C4-2B (cell line): ENCODE measurements around the gene ZNF318.
"Not testable (repeated sequence)": the region's sequence is repeated elsewhere in the genome, so short reads cannot be mapped to it uniquely, and the experiment has no call there.

Experiments
- H3K27ac ChIP-seq: fragments of 450-650 bp; 2 replicates; pipeline ENCODE4 v1.5.1; 2017
- CTCF ChIP-seq: fragments of 450-650 bp; conservative IDR thresholded peaks from 2 replicates; pipeline ENCODE4 v1.5.1; 2017; ENCODE audit warnings: mild to moderate bottlenecking
- ZFX ChIP-seq: fragments of 450-650 bp; IDR thresholded peaks from 2 replicates; pipeline ENCODE4 v1.6.1; 2017

Gene ZNF318

GRCh38 chr6:43308990-43309477, 60.4 kb downstream of the ZNF318 start:
- no peak overlapping the region for H3K27ac ChIP-seq
- TF ChIP-seq ZFX (no peak), CTCF (no peak)

- H3K27ac ChIP-seq: no peak within 1 kb of the TSS
- no peak for TF ChIP-seq ZFX
- TF ChIP-seq CTCF: no peak
These were observed 61.1 kb downstream of the ZNF318 start, which contains the start of gene CRIP3 for GRCh38 chr6:43308101-43308989. Gene CRIP3 (minus strand): TSS chr6:43308826. CDS start chr6:43308792, 34 bp downstream.

DNA sequence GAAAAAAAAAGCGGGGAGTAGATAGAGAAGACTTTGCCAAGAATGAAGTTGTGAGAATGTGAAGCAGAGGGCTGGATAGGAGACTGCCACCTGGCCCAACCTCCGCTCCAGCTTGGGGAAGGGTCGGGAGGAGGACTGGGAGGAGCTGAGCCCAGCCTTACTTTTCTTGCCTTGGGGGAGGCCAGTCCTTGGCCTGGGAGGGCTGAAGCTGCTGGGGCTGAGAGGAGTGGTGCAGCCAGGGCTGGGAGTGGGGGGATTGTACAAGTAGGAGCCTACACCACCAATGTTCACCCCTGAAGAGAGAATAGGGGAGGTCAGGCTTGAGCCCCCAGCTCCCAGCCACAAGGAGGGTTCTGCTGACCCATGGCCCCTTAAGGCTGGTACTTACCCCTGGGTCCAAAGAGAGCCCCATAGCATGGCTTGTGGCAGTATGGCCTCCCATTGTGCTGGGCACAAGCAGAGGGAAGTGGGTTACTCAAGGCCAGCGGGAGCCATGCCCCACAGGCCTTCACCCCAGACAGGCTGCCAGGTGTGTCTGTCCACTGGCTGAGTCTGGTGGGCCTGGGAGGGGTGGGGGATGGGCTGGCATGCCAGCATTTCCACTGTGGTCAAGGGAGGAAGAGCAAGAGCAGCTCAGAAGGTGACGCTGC, 61.9 kb downstream of the ZNF318 start:
- no peak for TF ChIP-seq ZFX
- no peak for TF ChIP-seq CTCF
- no peak overlapping the region for H3K27ac ChIP-seq

DNA sequence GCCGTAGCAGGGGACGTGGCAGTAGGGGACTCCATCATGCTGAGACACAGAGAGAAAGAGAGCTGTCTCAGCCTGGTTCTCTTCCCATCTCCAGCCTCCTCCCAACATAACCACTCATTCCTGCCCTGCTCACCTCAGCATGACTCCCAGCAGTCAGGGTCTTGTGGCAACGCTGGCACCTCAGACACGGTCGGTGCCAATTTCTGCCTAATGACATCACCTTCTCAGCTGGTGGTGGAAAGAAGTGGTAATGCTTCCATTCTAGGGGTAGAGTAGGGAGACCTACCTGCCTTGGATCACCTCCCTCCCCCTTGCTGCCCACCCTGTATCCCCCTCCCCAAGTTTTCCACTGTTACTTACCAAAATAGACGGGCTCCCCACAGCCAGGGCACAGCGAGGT, 63.4 kb downstream of the ZNF318 start:
- no peak overlapping the region for H3K27ac ChIP-seq
- TF ChIP-seq CTCF: no peak
- TF ChIP-seq ZFX: no peak

DNA sequence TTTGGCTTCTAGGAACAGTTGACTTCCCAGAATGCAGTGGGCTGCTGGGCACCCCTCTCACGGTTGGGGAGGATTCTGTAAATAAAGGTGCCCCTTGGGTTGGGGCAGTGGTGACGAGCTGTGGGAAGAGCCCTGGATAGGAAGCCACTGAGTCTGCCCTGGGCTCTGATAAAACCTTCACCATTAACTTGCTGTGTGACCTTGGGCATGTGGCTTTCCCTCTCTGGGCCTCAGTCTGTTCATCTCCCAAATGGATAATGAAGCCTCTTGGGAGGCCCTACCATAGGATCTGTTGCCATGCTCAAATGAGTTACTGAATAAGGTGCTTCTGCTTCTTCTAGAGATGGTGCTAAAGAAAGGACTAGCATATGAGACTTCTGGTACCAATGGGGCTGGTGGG, 64.6 kb downstream of the ZNF318 start:
- H3K27ac ChIP-seq: no peak overlapping the region
- TF ChIP-seq CTCF (no peak), ZFX (no peak)

- H3K27ac ChIP-seq: no peak overlapping the region
- no peak for TF ChIP-seq CTCF
- no peak for TF ChIP-seq ZFX
These were observed 65.1 kb downstream of the ZNF318 start for GRCh38 chr6:43304361-43304760.

DNA sequence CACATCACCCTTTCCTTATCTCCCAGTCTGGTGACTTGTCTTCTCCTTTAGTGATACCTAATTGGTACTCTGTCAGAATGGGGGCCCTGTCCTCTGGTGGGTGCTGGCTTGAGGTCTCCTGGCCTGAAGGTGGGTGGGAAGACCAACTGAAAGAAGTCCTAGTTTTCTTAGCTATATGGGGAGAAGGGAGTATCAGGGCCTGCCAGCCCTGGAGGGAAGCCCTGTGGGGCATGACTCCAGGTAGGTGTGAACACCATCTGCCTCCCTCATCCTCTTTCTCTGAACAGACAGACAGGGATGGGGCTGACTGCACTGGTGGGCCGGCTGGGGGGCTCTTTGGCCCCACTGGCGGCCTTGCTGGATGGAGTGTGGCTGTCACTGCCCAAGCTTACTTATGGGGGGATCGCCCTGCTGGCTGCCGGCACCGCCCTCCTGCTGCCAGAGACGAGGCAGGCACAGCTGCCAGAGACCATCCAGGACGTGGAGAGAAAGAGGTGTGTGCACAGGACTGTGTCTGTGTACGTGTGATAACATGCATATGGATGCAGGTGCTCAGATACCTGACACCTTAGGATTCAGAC, 65.6 kb downstream of the ZNF318 start:
- TF ChIP-seq ZFX (no peak), CTCF (no peak)
- no peak overlapping the region for H3K27ac ChIP-seq

- not testable (repeated sequence) for H3K27ac ChIP-seq
These were observed 66.4 kb downstream of the ZNF318 start for GRCh38 chr6:43303006-43303405.
